ENCODE data around the gene CHMP5.

CHMP5 gene

DNA sequence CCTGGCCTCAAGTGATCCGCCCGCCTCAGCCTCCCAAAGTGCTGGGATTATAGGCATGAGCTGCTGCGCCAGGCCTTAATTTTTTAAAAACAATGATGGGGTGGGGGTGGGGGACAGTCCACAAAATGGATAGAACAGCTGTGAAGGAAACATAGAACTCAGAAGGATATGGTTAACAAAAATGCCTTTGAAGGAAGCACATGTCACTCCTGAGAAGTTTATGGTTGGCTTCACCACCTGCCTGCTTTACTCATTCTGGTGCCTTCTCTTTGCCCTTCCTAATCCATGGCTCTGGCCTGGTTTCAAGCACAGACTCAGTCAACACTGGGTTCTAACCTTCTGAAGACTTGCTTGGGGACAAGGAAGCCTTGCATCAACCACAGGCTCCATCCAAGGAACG is 10.6 kb upstream of the CHMP5 start:
- Histone ChIP-seq H3K27ac (no peak overlapping the region), H3K27me3 (replicated peaks) (no peaks in the 10 kb centered on the region), H3K4me3 (ENCODE audit: low read depth, low read length) (no peak overlapping the region), H3K36me3 (replicated peaks) (peaks cover 46% of the 10 kb centered on the region)
- in situ Hi-C loops (cut with HindIII; ENCODE audit: low pct_ligation_motif_present, low sequenced_read_pairs) = no loop called here
- DNase-seq = no peak
- TF ChIP-seq, protein P1, sequence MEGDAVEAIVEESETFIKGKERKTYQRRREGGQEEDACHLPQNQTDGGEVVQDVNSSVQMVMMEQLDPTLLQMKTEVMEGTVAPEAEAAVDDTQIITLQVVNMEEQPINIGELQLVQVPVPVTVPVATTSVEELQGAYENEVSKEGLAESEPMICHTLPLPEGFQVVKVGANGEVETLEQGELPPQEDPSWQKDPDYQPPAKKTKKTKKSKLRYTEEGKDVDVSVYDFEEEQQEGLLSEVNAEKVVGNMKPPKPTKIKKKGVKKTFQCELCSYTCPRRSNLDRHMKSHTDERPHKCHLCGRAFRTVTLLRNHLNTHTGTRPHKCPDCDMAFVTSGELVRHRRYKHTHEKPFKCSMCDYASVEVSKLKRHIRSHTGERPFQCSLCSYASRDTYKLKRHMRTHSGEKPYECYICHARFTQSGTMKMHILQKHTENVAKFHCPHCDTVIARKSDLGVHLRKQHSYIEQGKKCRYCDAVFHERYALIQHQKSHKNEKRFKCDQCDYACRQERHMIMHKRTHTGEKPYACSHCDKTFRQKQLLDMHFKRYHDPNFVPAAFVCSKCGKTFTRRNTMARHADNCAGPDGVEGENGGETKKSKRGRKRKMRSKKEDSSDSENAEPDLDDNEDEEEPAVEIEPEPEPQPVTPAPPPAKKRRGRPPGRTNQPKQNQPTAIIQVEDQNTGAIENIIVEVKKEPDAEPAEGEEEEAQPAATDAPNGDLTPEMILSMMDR (IDR thresholded peaks at IDR 0.05; ENCODE audit: low read depth, low read length, missing control alignments) = no peak

DNA sequence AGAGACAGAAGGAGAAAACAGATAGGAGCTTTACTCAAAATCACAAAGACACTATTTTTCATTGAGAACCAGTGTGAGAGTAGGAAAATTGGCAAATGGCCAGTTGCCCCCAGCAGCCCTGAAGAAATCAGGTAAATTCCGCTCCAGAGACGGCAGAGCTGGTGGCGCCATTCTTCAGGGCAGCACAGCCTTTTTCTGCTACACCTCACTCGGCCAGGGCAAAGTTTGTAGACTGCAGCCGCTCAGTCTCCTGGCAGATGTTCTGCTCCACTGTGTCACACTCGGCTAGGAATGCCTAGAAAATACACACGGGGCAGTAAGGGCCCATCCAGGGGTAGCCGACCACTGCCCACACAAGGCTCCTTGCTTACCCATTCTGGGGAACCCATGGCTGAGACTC is 9.8 kb upstream of the CHMP5 start:
- H3K4me3 ChIP-seq (ENCODE audit: low read depth, low read length) = no peak overlapping the region
- H3K27ac ChIP-seq = no peak overlapping the region
- TF ChIP-seq, protein P1 (IDR thresholded peaks at IDR 0.05; ENCODE audit: low read depth, low read length, missing control alignments) = no peak
- DNase-seq = no peak
- peaks cover 52% of the 10 kb centered on the region for H3K36me3 ChIP-seq (replicated peaks)
- H3K27me3 ChIP-seq (replicated peaks) = no peaks in the 10 kb centered on the region
- in situ Hi-C loops (cut with HindIII; ENCODE audit: low pct_ligation_motif_present, low sequenced_read_pairs) = no loop called here

DNA sequence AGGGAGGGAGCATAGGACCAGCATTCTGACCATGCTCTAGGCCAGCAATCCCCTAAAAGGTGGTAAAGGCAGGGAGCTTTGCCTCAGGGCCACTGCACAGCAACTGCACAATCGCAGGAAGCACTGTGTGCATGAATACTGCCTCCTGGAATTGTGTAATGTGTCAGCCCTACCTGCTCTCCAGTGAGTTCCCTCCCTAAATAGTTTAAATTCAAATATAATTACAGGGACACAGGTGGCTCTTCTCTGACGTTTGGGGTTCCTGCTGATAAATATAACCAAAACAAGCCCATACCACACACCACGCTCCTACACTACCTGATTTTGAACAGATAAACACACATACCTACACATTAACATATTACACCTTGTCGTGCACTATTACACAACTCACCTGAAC is 9.4 kb upstream of the CHMP5 start:
- no peak for DNase-seq
- H3K4me3 ChIP-seq (ENCODE audit: low read depth, low read length) = no peak overlapping the region
- no peak overlapping the region for H3K27ac ChIP-seq
- TF ChIP-seq, protein P1 (IDR thresholded peaks at IDR 0.05; ENCODE audit: low read depth, low read length, missing control alignments) = no peak
- peaks cover 54% of the 10 kb centered on the region for H3K36me3 ChIP-seq (replicated peaks)
- H3K27me3 ChIP-seq (replicated peaks) = no peaks in the 10 kb centered on the region
- in situ Hi-C loops (cut with HindIII; ENCODE audit: low pct_ligation_motif_present, low sequenced_read_pairs) = no loop called here

DNA sequence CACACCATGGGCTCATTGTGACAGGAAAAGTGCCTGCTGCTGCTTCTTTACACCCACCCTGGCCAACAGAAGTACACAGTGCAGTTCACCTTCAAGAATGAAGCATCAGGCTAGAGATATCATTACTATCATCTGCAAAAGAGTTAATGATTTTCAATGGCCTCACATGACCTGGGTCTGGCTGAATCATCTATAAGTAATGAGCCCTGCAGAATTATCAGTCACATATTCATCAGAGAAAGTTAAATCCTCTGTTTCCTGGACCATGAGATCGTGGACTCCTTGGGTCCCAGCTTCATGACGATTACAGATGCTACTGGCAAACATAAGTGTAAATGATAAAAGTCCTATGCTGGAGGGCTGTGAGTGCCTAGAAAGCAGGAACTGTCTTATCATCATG is 8.6 kb upstream of the CHMP5 start:
- Histone ChIP-seq H3K36me3 (replicated peaks) (peaks cover 60% of the 10 kb centered on the region), H3K4me3 (ENCODE audit: low read depth, low read length) (no peak overlapping the region), H3K27ac (no peak overlapping the region), H3K27me3 (replicated peaks) (no peaks in the 10 kb centered on the region)
- no peak for DNase-seq
- TF ChIP-seq, protein P1 (IDR thresholded peaks at IDR 0.05; ENCODE audit: low read depth, low read length, missing control alignments) = no peak
- in situ Hi-C loops (cut with HindIII; ENCODE audit: low pct_ligation_motif_present, low sequenced_read_pairs) = no loop called here

DNA sequence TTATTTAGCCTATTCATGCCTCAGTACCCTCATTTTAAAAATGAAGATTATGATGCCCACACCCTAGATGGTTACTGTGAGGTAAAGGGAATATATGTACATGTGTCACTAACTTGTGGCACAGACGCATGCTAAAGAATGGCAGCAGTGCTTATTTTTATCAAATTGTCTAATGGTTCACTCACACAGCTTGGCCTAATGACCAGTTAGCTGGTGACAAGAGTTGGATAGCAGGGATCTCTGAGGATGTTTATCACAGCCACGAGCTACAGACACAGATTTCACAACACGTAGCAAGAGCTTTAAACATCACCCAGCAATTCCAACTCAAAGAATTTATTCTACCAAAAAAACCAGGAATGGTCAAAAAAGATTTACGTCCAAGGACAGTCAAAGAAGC is 7.6 kb upstream of the CHMP5 start:
- no peaks in the 10 kb centered on the region for H3K27me3 ChIP-seq (replicated peaks)
- no peak for DNase-seq
- H3K27ac ChIP-seq = no peak overlapping the region
- in situ Hi-C loops (cut with HindIII; ENCODE audit: low pct_ligation_motif_present, low sequenced_read_pairs) = no loop called here
- no peak overlapping the region for H3K4me3 ChIP-seq (ENCODE audit: low read depth, low read length)
- H3K36me3 ChIP-seq (replicated peaks) = peaks cover 66% of the 10 kb centered on the region
- TF ChIP-seq, protein P1 (IDR thresholded peaks at IDR 0.05; ENCODE audit: low read depth, low read length, missing control alignments) = no peak

DNA sequence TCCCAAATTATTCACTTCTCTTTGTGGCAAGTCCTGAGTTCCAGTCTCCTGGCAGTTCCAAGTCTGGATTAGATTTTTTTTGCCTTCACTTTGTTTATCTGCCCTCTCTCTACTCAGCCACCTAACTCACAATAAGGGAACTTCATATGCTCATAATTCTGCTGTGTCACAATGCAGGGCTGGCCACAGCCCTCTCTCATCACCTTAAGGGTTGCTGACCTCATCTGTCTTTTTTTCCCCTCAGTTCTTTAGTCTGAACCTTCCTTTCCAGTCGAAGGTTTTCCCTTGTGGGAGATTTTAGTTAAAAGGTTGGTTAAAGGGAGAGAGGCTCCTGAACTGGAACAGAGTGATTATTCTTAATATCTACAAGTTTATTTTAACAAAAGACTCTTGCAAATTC is 4.5 kb upstream of the CHMP5 start:
- H3K4me3 ChIP-seq (ENCODE audit: low read depth, low read length) = no peak overlapping the region
- H3K27ac ChIP-seq = no peak overlapping the region
- no peak for DNase-seq
- in situ Hi-C loops (cut with HindIII; ENCODE audit: low pct_ligation_motif_present, low sequenced_read_pairs) = no loop called here
- TF ChIP-seq, protein P1 (IDR thresholded peaks at IDR 0.05; ENCODE audit: low read depth, low read length, missing control alignments) = no peak
- no peaks in the 10 kb centered on the region for H3K27me3 ChIP-seq (replicated peaks)
- peaks cover 43% of the 10 kb centered on the region for H3K36me3 ChIP-seq (replicated peaks)

All from brain microvascular endothelial cell (primary cell).